ENCODE measurements around the gene MYO5A.

GRCh38 chr15:52445553-52445952, 83.1 kb downstream of the MYO5A start:
- TF ChIP-seq EP300 (IDR thresholded peaks at IDR 0.05), result no peak
- no peak for TF ChIP-seq CTCF (IDR thresholded peaks at IDR 0.05)
